ENCODE data around the gene SLC26A9. TPM values are rescaled to one million over a fixed set of nuclear protein-coding genes. Genes with fewer than 3 reads are reported as not detected.

The SLC26A9 gene
- not detected for polyA plus RNA-seq (2013)

DNA sequence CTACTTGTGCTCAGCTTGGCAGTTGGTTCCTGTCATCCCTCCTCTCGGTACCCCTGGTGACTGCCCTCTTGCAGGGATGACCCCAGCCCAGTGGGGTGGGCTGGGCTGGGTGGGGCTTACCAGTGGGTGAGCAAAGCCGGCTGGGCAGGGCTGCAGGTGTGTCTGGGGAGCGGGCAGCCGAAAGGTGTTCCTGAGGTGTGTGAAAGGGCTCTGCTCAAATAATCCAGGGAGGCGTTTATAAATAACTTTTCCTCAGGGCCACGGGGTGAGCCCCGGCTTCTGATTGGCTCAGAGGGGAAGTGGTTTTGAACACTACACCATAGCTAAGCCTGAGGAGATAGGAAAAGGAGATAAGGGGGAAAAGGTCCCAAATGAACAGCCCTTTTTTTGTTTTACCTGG, at the start of gene SLC26A9:
TSS of gene SLC26A9 (minus strand) at position 212 of the 400 bp plus-strand sequence. CDS start 7,636 bp downstream, outside the sequence.
- ChIA-PET POLR2A (no interaction called here), CTCF (interaction anchor here (1.0 to 3.5 kb wide), 5 partner anchors 9 to 34 kb away, joined by 3 to 16 read pairs (median 4); no protein-coding TSS in a partner anchor)
- 43% methylated on average over 6 of the region's 7 CpGs for WGBS (ENCODE audit: insufficient coverage)
- H3K4me3 ChIP-seq (ENCODE audit: control insufficient read depth in 1 of 7, extremely low read depth in 1 of 7, insufficient read depth in 4 of 7, low read depth in 2 of 7, low read length in 6 of 7): no peak within 1 kb of the TSS
- DNase-seq: no peak
- H3K4me1 ChIP-seq (ENCODE audit: control extremely low read depth in 1 of 4, control insufficient read depth in 4 of 4, insufficient read depth in 4 of 4, low read length in 3 of 4): peaks cover 0 to 9% (median 4%) of the 10 kb centered on the region in 4 experiments
- no peaks in the 10 kb centered on the region for H3K36me3 ChIP-seq (ENCODE audit: control insufficient read depth in 4 of 4, insufficient read depth in 4 of 4, low read length in 3 of 4)
- H3K9me3 ChIP-seq (ENCODE audit: control extremely low read depth in 1 of 5, control insufficient read depth in 4 of 5, insufficient read depth in 2 of 5, low read depth in 1 of 5, low read length in 4 of 5): no peaks in the 10 kb centered on the region
- H3K27me3 ChIP-seq (replicated peaks in 2 of 5; ENCODE audit: control insufficient read depth in 4 of 5, insufficient read depth in 5 of 5, low read length in 4 of 5): peaks cover 0 to 18% (median 6%) of the 10 kb centered on the region in 5 experiments
- H3K27ac ChIP-seq (ENCODE audit: insufficient read depth in 1 of 2, low read depth in 1 of 2, low read length in 2 of 2, poor library complexity in 1 of 2, severe bottlenecking in 2 of 2): no peak within 1 kb of the TSS

- WGBS (ENCODE audit: insufficient coverage): 100% methylated on average over 11 of the region's 14 CpGs
- no peak overlapping the region for H3K4me3 ChIP-seq (ENCODE audit: control insufficient read depth in 1 of 7, extremely low read depth in 1 of 7, insufficient read depth in 4 of 7, low read depth in 2 of 7, low read length in 6 of 7)
- ChIA-PET CTCF (interaction anchor here (0.9 to 11.4 kb wide), 5 partner anchors 9 to 123 kb away, joined by 3 to 95 read pairs (median 4); no protein-coding TSS in a partner anchor), POLR2A (no interaction called here)
- no peaks in the 10 kb centered on the region for H3K27me3 ChIP-seq (replicated peaks in 2 of 5; ENCODE audit: control insufficient read depth in 4 of 5, insufficient read depth in 5 of 5, low read length in 4 of 5)
- peaks cover 0 to 49% (median 0%) of the 10 kb centered on the region in 4 experiments for H3K36me3 ChIP-seq (ENCODE audit: control insufficient read depth in 4 of 4, insufficient read depth in 4 of 4, low read length in 3 of 4)
- no peak overlapping the region for H3K27ac ChIP-seq (ENCODE audit: insufficient read depth in 1 of 2, low read depth in 1 of 2, low read length in 2 of 2, poor library complexity in 1 of 2, severe bottlenecking in 2 of 2)
- H3K4me1 ChIP-seq (ENCODE audit: control extremely low read depth in 1 of 4, control insufficient read depth in 4 of 4, insufficient read depth in 4 of 4, low read length in 3 of 4): peaks cover 0 to 13% (median 0%) of the 10 kb centered on the region in 4 experiments
- DNase-seq: no peak
- H3K9me3 ChIP-seq (ENCODE audit: control extremely low read depth in 1 of 5, control insufficient read depth in 4 of 5, insufficient read depth in 2 of 5, low read depth in 1 of 5, low read length in 4 of 5): peaks cover 0 to 10% (median 0%) of the 10 kb centered on the region in 5 experiments
Measured at GRCh38 chr1:205992218-205992882, 49.1 kb upstream of the SLC26A9 start.

DNA sequence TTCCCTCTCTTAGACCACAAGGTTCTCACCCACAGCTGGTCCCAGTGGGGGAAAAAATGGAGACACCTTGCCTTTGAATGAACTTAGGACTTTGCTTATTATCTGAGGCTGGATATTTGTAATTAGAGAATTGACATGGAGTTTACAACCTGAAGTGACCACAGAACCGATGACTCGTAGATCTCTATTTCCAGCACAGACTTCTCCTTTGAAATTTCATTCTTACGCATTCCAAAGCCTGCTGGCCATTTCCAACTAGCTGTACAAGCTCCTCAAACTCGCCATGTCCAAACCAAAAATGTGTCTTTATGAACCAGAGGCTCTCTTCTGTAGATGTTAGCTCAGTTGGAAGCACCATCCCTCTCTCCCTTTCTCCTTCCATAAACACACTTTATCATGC, 48.0 kb upstream of the SLC26A9 start:
- ChIA-PET POLR2A (no interaction called here), CTCF (interaction anchor here (1.4 to 11.4 kb wide), 3 partner anchors 7 to 124 kb away, joined by 4 to 95 read pairs (median 14); no protein-coding TSS in a partner anchor)
- no peak overlapping the region for H3K4me3 ChIP-seq (ENCODE audit: control insufficient read depth in 1 of 7, extremely low read depth in 1 of 7, insufficient read depth in 4 of 7, low read depth in 2 of 7, low read length in 6 of 7)
- H3K36me3 ChIP-seq (ENCODE audit: control insufficient read depth in 4 of 4, insufficient read depth in 4 of 4, low read length in 3 of 4): peaks cover 0 to 46% (median 0%) of the 10 kb centered on the region in 4 experiments
- 89% methylated on average over 3 of the region's 4 CpGs for WGBS (ENCODE audit: insufficient coverage)
- DNase-seq: no peak
- H3K27me3 ChIP-seq (replicated peaks in 2 of 5; ENCODE audit: control insufficient read depth in 4 of 5, insufficient read depth in 5 of 5, low read length in 4 of 5): no peaks in the 10 kb centered on the region
- H3K9me3 ChIP-seq (ENCODE audit: control extremely low read depth in 1 of 5, control insufficient read depth in 4 of 5, insufficient read depth in 2 of 5, low read depth in 1 of 5, low read length in 4 of 5): peaks cover 0 to under 1% (median 0%) of the 10 kb centered on the region in 5 experiments
- H3K27ac ChIP-seq (ENCODE audit: insufficient read depth in 1 of 2, low read depth in 1 of 2, low read length in 2 of 2, poor library complexity in 1 of 2, severe bottlenecking in 2 of 2): no peak overlapping the region
- H3K4me1 ChIP-seq (ENCODE audit: control extremely low read depth in 1 of 4, control insufficient read depth in 4 of 4, insufficient read depth in 4 of 4, low read length in 3 of 4): peaks cover 0 to 10% (median 0%) of the 10 kb centered on the region in 4 experiments

DNA sequence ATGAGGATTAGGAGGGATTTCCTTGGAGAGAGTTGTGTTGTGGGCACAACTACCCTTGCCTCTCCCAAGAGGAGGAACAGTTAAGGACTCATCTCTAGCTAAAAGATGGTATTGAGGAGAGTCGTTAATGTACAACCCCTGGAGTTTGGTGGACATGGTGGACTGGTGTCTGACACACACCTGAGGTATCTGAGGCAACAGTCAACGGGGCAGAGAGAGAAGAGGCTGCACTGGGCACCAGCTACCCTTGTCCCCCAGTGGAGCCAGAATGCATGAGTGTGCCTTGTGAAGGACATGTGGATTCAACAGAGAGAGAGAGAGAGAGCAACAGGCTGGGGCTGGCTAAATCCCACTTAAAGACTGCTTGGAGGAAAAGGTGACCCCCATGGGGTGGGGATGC, 47.0 kb upstream of the SLC26A9 start:
- Histone ChIP-seq H3K27me3 (replicated peaks in 2 of 5; ENCODE audit: control insufficient read depth in 4 of 5, insufficient read depth in 5 of 5, low read length in 4 of 5) (no peaks in the 10 kb centered on the region), H3K4me3 (ENCODE audit: control insufficient read depth in 1 of 7, extremely low read depth in 1 of 7, insufficient read depth in 4 of 7, low read depth in 2 of 7, low read length in 6 of 7) (no peak overlapping the region), H3K36me3 (ENCODE audit: control insufficient read depth in 4 of 4, insufficient read depth in 4 of 4, low read length in 3 of 4) (peaks cover 0 to 47% (median 0%) of the 10 kb centered on the region in 4 experiments), H3K9me3 (ENCODE audit: control extremely low read depth in 1 of 5, control insufficient read depth in 4 of 5, insufficient read depth in 2 of 5, low read depth in 1 of 5, low read length in 4 of 5) (no peaks in the 10 kb centered on the region), H3K4me1 (ENCODE audit: control extremely low read depth in 1 of 4, control insufficient read depth in 4 of 4, insufficient read depth in 4 of 4, low read length in 3 of 4) (peaks cover 0 to 10% (median 0%) of the 10 kb centered on the region in 4 experiments), H3K27ac (ENCODE audit: insufficient read depth in 1 of 2, low read depth in 1 of 2, low read length in 2 of 2, poor library complexity in 1 of 2, severe bottlenecking in 2 of 2) (no peak overlapping the region)
- CTCF ChIA-PET: interaction anchor here (0.9 to 1.6 kb wide), 5 partner anchors 9 to 116 kb away, joined by 3 to 6 read pairs (median 3); no protein-coding TSS in a partner anchor
- POLR2A ChIA-PET: no interaction called here
- 100% methylated on average over 2 of the region's 2 CpGs for WGBS (ENCODE audit: insufficient coverage)
- no peak for DNase-seq

- Histone ChIP-seq H3K36me3 (ENCODE audit: control insufficient read depth in 4 of 4, insufficient read depth in 4 of 4, low read length in 3 of 4) (peaks cover 0 to 52% (median 0%) of the 10 kb centered on the region in 4 experiments), H3K27me3 (replicated peaks in 2 of 5; ENCODE audit: control insufficient read depth in 4 of 5, insufficient read depth in 5 of 5, low read length in 4 of 5) (no peaks in the 10 kb centered on the region), H3K27ac (ENCODE audit: insufficient read depth in 1 of 2, low read depth in 1 of 2, low read length in 2 of 2, poor library complexity in 1 of 2, severe bottlenecking in 2 of 2) (no peak overlapping the region), H3K9me3 (ENCODE audit: control extremely low read depth in 1 of 5, control insufficient read depth in 4 of 5, insufficient read depth in 2 of 5, low read depth in 1 of 5, low read length in 4 of 5) (no peaks in the 10 kb centered on the region), H3K4me3 (ENCODE audit: control insufficient read depth in 1 of 7, extremely low read depth in 1 of 7, insufficient read depth in 4 of 7, low read depth in 2 of 7, low read length in 6 of 7) (no peak overlapping the region), H3K4me1 (ENCODE audit: control extremely low read depth in 1 of 4, control insufficient read depth in 4 of 4, insufficient read depth in 4 of 4, low read length in 3 of 4) (peaks cover 0 to 10% (median 0%) of the 10 kb centered on the region in 4 experiments)
- 95% methylated on average over 4 of the region's 5 CpGs for WGBS (ENCODE audit: insufficient coverage)
- POLR2A ChIA-PET: no interaction called here
- no peak for DNase-seq
- CTCF ChIA-PET: interaction anchor here (0.7 to 1.6 kb wide), 6 partner anchors 10 to 125 kb away, joined by 3 to 6 read pairs (median 3); no protein-coding TSS in a partner anchor
Measured at GRCh38 chr1:205989786-205990185, 46.5 kb upstream of the SLC26A9 start.

DNA sequence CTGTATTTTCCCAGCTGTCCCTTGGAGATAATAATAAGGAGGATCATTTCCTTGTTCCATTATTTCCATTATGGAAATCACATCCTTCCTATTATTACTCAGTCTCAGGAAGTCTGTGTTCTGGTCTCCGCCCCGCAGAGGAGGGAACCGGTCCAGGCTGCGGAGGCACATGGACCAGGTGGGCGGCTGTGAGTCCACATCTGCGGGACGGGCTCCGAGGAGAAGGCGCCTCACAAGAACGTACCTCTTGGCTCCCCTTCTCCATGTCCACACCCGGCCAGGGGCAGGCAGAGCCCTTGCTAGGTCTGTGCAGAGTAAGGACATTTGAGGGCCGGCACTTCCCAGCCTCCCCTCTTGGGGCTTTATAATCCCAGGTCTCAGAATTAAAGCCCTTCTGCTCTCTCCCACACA, 45.3 kb upstream of the SLC26A9 start:
- no peaks in the 10 kb centered on the region for H3K27me3 ChIP-seq (replicated peaks in 2 of 5; ENCODE audit: control insufficient read depth in 4 of 5, insufficient read depth in 5 of 5, low read length in 4 of 5)
- 95% methylated on average over 7 of the region's 12 CpGs for WGBS (ENCODE audit: insufficient coverage)
- CTCF ChIA-PET: interaction anchor here (3.7 kb wide), 1 partner anchor 12 kb away, joined by 20 read pairs; no protein-coding TSS in a partner anchor

DNA sequence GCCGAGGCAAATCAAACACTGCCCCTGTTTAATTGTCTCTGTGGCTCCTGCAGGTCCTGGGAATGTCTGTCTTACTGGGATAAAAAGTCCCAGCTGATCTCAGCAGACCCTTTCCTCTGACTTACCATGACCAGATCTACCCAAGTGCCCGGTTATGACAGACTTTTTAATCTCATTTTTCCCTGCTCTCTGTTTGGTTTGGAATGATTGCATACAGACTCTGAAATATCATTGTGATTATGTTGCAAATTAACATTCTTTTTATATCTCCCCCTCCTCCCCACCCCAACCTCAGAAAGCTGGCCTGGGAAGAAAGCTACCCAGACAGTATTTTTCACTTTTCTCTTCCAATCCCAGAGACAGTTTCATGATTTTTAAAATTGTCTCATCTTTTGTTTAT, 43.6 kb upstream of the SLC26A9 start:
- Histone ChIP-seq H3K9me3 (ENCODE audit: control extremely low read depth in 1 of 5, control insufficient read depth in 4 of 5, insufficient read depth in 2 of 5, low read depth in 1 of 5, low read length in 4 of 5) (no peaks in the 10 kb centered on the region), H3K27me3 (replicated peaks in 2 of 5; ENCODE audit: control insufficient read depth in 4 of 5, insufficient read depth in 5 of 5, low read length in 4 of 5) (no peaks in the 10 kb centered on the region), H3K36me3 (ENCODE audit: control insufficient read depth in 4 of 4, insufficient read depth in 4 of 4, low read length in 3 of 4) (peaks cover 0 to 48% (median 0%) of the 10 kb centered on the region in 4 experiments), H3K4me3 (ENCODE audit: control insufficient read depth in 1 of 7, extremely low read depth in 1 of 7, insufficient read depth in 4 of 7, low read depth in 2 of 7, low read length in 6 of 7) (no peak overlapping the region), H3K27ac (ENCODE audit: insufficient read depth in 1 of 2, low read depth in 1 of 2, low read length in 2 of 2, poor library complexity in 1 of 2, severe bottlenecking in 2 of 2) (no peak overlapping the region), H3K4me1 (ENCODE audit: control extremely low read depth in 1 of 4, control insufficient read depth in 4 of 4, insufficient read depth in 4 of 4, low read length in 3 of 4) (peaks cover 0 to 13% (median 6%) of the 10 kb centered on the region in 4 experiments)
- no CpG with 5 or more reads among the region's 2 CpGs for WGBS (ENCODE audit: insufficient coverage)
- POLR2A ChIA-PET: no interaction called here
- no peak for DNase-seq
- CTCF ChIA-PET: interaction anchor here (0.7 to 12.2 kb wide), 8 partner anchors 9 to 195 kb away, joined by 3 to 173 read pairs (median 34); partner anchors contain the start of gene CTSE

More for the DNA sequence above, 45.3 kb upstream of the SLC26A9 start:
- Histone ChIP-seq H3K36me3 (ENCODE audit: control insufficient read depth in 4 of 4, insufficient read depth in 4 of 4, low read length in 3 of 4) (peaks cover 0 to 50% (median 0%) of the 10 kb centered on the region in 4 experiments), H3K4me1 (ENCODE audit: control extremely low read depth in 1 of 4, control insufficient read depth in 4 of 4, insufficient read depth in 4 of 4, low read length in 3 of 4) (peaks cover 0 to 13% (median 6%) of the 10 kb centered on the region in 4 experiments), H3K4me3 (ENCODE audit: control insufficient read depth in 1 of 7, extremely low read depth in 1 of 7, insufficient read depth in 4 of 7, low read depth in 2 of 7, low read length in 6 of 7) (no peak overlapping the region), H3K27ac (ENCODE audit: insufficient read depth in 1 of 2, low read depth in 1 of 2, low read length in 2 of 2, poor library complexity in 1 of 2, severe bottlenecking in 2 of 2) (no peak overlapping the region), H3K9me3 (ENCODE audit: control extremely low read depth in 1 of 5, control insufficient read depth in 4 of 5, insufficient read depth in 2 of 5, low read depth in 1 of 5, low read length in 4 of 5) (no peaks in the 10 kb centered on the region)
- DNase-seq: no peak
- POLR2A ChIA-PET: no interaction called here
